GM19328 (cell line): ENCODE results near the gene GRXCR2.
"Not testable (repeated sequence)": the region's sequence is repeated elsewhere in the genome, so short reads cannot be mapped to it uniquely, and the experiment has no call there.

Experiments used
- ATAC-seq: cut with Tn5 transposase; IDR thresholded peaks from one replicate; pipeline ENCODE4 v1.9.1; 2021; ENCODE audit warnings: mild to moderate bottlenecking, moderate library complexity; ENCODE audit not compliant: unreplicated experiment

The GRXCR2 gene

DNA sequence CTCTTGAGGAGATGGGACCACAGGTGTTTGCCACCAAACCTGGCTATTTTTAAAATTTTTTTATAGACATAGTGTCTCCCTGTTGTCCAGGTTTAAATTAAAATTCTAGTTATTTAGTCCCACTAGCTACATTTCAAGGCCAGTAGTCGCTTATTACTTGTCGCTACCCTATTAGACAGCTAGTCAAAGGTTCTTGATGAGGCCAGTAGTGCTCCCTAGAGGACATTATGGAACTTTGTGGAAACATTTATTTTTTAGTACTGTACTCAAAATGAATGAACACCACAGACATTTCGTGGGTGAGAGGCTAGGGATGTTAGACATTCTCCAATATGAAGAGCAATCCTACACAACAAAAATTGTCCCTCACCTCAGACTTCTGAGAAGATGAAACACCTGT, 14.4 kb upstream of the GRXCR2 start:
- no peak for ATAC-seq

- ATAC-seq: no peak
These were observed 2.0 kb upstream of the GRXCR2 start for GRCh38 chr5:145874765-145875164.

DNA sequence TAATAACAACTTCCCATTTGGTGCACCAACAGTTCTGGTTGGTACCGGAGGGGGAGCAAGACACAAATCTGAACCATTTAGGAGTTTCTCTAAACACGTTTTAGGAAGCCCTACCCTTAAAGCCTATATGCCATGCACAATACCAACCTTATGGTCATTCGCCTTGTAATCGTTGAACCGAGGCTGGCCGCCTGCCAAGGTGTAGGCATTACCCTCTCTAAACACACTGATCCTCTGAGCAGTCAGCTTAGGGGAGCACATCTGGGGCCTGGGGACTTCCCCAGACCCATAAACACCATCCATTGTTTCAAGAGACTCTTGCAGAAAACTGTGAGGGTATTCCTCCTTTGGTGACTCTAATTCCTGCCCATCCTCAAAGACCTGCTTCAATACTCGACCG, 328 bp downstream of the GRXCR2 start:
- no peak for ATAC-seq

DNA sequence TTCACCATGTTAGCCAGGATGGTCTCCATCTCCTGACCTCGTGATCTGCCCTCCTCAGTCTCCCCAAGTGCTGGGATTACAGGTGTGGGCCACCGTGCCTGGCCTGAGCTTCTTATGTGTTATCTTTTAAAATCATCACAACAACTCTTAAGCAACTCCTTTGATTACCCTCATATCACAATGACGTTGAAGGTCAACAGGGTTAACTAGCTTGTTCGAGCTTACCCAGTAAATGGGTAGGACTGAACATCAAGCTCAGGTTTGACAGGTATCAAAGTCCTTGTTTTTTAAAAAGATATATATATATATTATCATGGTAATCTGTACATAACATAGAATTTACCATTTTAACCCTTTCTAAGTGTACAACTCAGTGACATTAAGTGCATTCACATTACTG, 3.1 kb downstream of the GRXCR2 start:
- no peak for ATAC-seq

GRCh38 chr5:145867806-145868205, 5.0 kb downstream of the GRXCR2 start:
- ATAC-seq: no peak

DNA sequence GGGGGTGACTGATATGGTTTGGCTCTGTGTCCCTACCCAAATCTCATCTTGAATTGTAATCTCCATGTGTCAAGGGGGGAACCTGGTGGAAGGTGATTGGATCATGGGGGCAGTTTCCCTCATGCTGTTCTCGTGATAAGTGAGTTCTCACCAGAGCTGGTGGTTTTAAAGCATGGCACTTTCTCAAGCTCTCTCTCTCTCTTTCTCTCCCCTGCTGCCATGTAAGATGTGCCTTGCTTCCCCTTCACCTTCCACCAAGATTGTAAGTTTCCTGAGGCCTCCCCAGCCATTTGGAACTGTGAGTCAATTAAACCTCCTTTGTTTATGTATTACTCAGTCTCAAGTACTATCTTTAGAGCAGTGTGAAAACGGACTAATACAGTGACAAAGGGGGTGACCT, 8.4 kb downstream of the GRXCR2 start:
- not testable (repeated sequence) for ATAC-seq

- no peak for ATAC-seq
These were observed 9.8 kb downstream of the GRXCR2 start for GRCh38 chr5:145863003-145863402.

- ATAC-seq: no peak
These were observed 12.9 kb downstream of the GRXCR2 start for GRCh38 chr5:145859897-145860296.

- no peak for ATAC-seq
These were observed 13.4 kb downstream of the GRXCR2 start for GRCh38 chr5:145859453-145859852.

DNA sequence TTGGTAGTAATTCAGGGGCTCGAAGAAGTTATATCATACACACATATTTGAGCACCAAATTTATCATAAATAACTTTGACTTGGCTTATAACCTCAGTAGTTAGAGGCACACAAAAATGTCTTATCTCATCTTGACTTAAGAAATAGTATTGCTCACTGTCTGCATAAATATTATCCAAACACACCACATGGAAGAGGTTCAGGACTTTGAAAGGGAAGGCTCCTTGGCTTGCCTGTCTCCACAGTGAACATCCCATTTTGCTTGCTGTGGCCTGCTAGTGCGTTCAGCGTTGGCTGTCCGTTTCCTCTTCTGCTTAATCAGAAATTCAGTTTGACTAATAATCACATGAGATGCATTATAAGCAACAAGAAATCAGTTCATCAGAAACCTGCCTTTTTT, 13.9 kb downstream of the GRXCR2 start:
- ATAC-seq: no peak

DNA sequence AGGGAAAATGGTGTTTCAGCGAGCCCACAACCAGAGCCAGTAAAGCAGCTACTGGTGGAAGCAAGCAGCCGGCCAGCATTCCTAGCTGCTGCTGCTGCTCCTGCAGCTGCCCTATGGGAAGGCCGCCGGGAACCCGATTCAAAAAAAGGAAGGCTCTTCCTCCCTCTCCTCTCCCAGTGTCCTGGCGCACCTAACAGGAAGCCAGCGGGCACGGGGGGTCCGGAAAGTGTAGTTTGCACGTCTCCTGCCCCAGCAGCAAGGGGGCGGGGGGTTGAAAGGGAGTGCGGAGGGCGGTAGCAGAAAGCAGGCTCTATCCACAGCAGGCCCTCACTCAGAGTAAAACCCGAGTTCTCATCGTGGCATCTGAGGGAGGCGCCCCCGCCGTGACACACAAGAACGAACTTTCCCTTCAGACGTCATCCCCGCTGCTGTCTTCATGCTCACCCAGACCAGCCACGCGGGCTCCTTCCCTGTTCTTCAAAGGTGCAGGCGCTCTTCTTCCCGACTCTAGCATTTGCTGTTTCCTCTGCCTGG, 16.5 kb downstream of the GRXCR2 start:
- no peak for ATAC-seq

DNA sequence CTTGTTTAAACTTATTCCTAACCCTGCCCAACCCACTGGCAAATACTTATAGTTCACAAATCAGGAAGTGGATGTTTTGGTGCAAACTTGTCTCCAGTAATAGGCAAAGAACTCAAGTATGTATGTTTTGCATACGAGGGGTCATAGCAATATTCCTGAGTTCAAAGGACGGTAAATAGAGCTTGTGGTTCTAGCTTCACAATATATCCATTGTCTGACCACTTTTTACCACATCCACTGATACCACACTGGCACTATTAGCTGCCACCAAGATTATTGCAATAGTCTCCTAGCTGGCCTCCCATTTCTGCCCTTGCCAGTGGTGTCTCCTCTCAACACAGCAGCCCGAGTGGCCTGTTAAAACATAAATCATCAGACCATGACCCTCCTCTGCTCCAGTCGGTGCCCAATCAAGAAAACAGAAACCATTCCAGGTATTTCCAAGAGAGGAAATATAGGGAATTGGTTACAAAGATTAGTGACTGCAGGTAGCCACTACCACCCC, 17.0 kb downstream of the GRXCR2 start:
- ATAC-seq: no peak

DNA sequence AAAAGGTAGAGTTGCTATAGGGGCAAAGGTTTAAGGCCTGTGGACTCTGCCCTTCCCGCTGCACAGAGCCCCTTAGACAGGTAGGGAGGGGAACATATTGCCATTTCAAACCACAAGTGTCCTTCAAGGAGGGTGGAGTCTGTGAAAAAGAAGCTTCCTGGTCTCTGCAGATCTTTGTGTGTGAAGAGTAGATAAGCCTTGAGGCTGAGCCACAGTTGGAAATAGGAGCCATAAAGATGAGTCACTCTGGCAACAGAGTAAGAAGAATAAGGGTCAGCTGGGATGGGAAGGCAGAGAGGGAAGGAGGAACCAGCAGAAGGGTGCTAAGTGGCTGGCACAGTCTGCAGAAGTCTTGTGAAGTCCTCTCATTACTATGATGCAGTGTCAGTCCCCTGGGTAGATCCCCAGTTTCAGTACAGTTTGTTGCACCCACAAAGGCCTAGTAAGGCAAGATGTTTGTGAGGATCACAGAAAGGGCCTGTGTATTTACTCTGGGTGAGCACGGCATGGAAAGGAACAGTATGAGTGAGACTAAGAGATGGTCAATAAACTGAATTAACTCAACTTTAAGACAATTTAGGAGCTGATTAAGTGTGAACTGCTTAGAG, 18.1 kb downstream of the GRXCR2 start:
- no peak for ATAC-seq

- ATAC-seq: no peak
These were observed 18.9 kb downstream of the GRXCR2 start for GRCh38 chr5:145853781-145854376.

DNA sequence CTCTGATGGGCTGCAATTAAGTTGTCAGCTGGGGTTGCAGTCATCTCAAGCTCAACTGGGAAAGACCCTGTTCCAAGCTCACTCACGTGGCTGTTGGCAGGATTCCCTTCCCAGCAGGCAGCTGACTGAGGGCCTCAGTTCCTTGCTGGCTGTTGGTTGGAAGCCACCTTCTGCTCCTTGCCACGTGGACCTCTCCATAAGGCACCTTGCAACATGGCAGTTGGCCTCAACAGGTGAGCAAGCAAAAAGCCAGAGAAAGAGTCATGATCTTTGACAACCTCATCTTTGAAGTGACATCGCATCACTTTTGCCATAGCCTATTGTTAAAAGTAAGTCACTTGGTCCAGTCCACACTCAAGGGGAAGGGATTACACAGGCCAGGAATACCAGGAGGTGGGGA, 19.8 kb downstream of the GRXCR2 start:
- no peak for ATAC-seq

- no peak for ATAC-seq
These were observed 24.0 kb downstream of the GRXCR2 start for GRCh38 chr5:145848854-145849253.

- ATAC-seq: no peak
These were observed 25.0 kb downstream of the GRXCR2 start for GRCh38 chr5:145847499-145848497.

DNA sequence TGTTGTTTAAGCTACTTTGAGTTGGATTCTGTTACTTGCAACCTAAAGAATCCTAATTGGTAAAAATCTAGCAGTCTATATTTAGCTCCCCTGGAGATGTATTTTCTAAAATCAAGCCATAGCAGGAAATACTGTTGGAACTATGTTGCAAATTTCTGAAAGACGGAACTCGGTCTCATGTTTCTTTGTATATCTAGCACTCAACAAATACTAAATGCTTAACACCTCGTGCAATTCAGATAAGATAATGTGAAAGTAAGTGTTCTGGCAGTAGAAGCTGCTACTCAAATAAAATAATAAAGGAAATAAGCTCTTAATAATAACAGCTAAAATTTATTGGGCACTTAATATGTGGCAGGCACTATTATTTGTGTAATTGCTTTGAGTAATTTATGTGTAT, 26.7 kb downstream of the GRXCR2 start:
- no peak for ATAC-seq

DNA sequence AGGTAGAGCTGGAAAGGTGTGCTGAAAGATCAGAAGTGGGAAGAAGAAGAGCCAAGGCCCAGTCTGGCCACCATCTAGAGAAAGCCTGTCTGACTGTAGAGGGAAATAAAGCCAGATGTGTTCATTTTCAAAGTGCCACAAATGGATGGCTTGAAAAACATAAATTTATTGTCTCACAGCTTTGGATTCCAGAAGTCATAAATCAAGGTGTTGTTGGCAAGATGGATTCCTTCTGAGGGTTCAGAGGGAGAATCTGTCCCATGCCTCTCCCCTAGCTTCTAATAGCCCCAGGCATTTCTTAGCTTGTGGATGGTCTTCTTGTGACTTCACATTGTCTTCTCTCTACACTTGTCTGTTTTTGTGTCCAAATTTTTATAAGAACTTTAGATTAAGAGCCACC, 31.5 kb downstream of the GRXCR2 start:
- no peak for ATAC-seq

DNA sequence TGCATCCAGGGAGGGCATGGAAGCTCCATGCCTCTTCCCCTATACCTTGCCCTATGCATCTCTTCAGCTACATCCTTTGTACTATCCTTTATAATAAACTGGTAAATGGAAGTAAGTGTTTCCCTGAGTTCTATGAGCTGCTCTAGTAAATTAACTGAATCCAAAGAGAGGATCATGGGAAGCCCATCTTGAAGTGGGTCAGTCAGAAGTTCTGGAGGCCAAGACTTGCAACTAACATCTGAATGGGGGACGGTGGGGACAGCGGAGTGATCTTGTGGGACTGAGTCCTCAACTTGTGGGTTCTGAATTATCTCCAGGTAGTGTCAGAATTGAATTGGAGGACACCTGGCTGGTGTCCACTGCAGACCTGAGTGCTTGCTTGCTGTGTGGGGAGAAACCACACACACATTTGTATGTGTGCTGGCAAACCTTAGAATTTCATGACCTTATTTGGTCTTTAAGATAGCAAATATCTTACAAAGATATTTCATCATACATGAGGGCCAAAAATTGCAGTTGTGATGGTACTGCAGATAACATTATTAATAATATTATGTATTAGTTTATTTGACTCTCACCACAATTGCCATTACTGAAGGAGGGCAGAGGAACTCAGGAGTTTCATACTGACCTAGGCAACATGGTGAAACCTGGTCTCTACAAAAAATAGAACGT, 32.2 kb downstream of the GRXCR2 start:
- no peak for ATAC-seq

DNA sequence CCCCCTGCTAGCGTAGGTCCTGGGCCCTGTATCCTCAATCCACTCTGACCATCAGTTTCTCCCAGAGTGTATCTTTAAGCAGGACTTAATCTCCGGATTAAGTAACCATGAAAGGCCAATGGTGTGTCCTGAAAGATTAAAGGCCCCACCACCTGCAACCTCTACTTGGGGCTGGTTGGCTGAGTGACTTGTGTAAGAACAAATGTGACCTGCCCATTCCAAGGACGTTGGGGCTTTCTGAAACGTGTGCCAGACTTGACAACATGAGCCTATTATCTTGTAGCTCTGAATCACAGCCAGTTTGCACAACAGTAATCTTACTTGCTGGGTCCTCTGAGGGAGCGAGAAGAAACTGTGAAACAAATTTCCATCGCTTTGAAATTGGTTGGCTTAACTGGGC, 34.5 kb downstream of the GRXCR2 start:
- no peak for ATAC-seq
